BE2C (cell line): ENCODE results near the gene TINCR.

ENCODE experiments used
- DNase-seq: peaks from one replicate; pipeline ENCODE4 v3.0.0-alpha.2; 2020
- H3K27me3 ChIP-seq: fragments of 250-450 bp; sonication (Bioruptor Pico); 2 replicates; pipeline ENCODE4 v1.5.1; 2020; ENCODE audit warnings: mild to moderate bottlenecking
- H3K36me3 ChIP-seq: fragments of 250-450 bp; sonication (Bioruptor Pico); 2 replicates; pipeline ENCODE4 v1.5.1; 2020; ENCODE audit warnings: mild to moderate bottlenecking
- H3K4me1 ChIP-seq: fragments of 250-450 bp; sonication (Bioruptor Pico); 2 replicates; pipeline ENCODE4 v1.5.1; 2020
- H3K4me3 ChIP-seq: 2 replicates; pipeline ENCODE4 v1.5.1; 2011; ENCODE audit warnings: low read depth, low read length
- H3K9me3 ChIP-seq: fragments of 250-450 bp; sonication (Bioruptor Pico); 2 replicates; pipeline ENCODE4 v1.5.1; 2020
- CTCF ChIP-seq: IDR thresholded peaks from 2 replicates; pipeline ENCODE4 v1.5.1; 2012; ENCODE audit warnings: mild to moderate bottlenecking, low read depth, low read length

TINCR gene

GRCh38 chr19:5522106-5522505 is 45.6 kb downstream of the TINCR start:
- no peaks in the 10 kb centered on the region for H3K4me1 ChIP-seq
- no peaks in the 10 kb centered on the region for H3K36me3 ChIP-seq
- no peak for DNase-seq
- TF ChIP-seq CTCF = no peak
- no peak overlapping the region for H3K4me3 ChIP-seq
- no peaks in the 10 kb centered on the region; the same call in 1 of the 2 replicates for H3K9me3 ChIP-seq
- H3K27me3 ChIP-seq = no peaks in the 10 kb centered on the region

GRCh38 chr19:5520501-5520900 is 47.3 kb downstream of the TINCR start:
- TF ChIP-seq CTCF = no peak
- no peaks in the 10 kb centered on the region for H3K27me3 ChIP-seq
- H3K9me3 ChIP-seq = no peaks in the 10 kb centered on the region; the same call in 1 of the 2 replicates
- DNase-seq = no peak
- no peak overlapping the region for H3K4me3 ChIP-seq
- H3K36me3 ChIP-seq = no peaks in the 10 kb centered on the region
- H3K4me1 ChIP-seq = no peaks in the 10 kb centered on the region

- TF ChIP-seq CTCF = no peak
- Histone ChIP-seq H3K4me1 (no peaks in the 10 kb centered on the region), H3K27me3 (no peaks in the 10 kb centered on the region), H3K4me3 (no peak overlapping the region), H3K9me3 (no peaks in the 10 kb centered on the region; the same call in 1 of the 2 replicates), H3K36me3 (no peaks in the 10 kb centered on the region)
- DNase-seq = no peak
Measured at GRCh38 chr19:5519076-5519475, 48.7 kb downstream of the TINCR start.

- no peaks in the 10 kb centered on the region; the same call in 1 of the 2 replicates for H3K9me3 ChIP-seq
- no peak for DNase-seq
Measured at GRCh38 chr19:5515737-5516136, 52.0 kb downstream of the TINCR start.

GRCh38 chr19:5514001-5514400 is 53.8 kb downstream of the TINCR start:
- Histone ChIP-seq H3K27me3 (no peaks in the 10 kb centered on the region), H3K4me1 (no peaks in the 10 kb centered on the region), H3K4me3 (no peak overlapping the region), H3K9me3 (no peaks in the 10 kb centered on the region), H3K36me3 (no peaks in the 10 kb centered on the region)
- no peak for TF ChIP-seq CTCF
- no peak for DNase-seq

More at GRCh38 chr19:5515737-5516136, 52.0 kb downstream of the TINCR start:
- TF ChIP-seq CTCF = peak; percentile 60
- Histone ChIP-seq H3K4me1 (no peaks in the 10 kb centered on the region), H3K27me3 (no peaks in the 10 kb centered on the region), H3K36me3 (no peaks in the 10 kb centered on the region), H3K4me3 (no peak overlapping the region)

GRCh38 chr19:5512715-5513114 is 55.0 kb downstream of the TINCR start:
- TF ChIP-seq CTCF = no peak
- Histone ChIP-seq H3K9me3 (no peaks in the 10 kb centered on the region), H3K36me3 (no peaks in the 10 kb centered on the region), H3K4me3 (no peak overlapping the region), H3K27me3 (no peaks in the 10 kb centered on the region), H3K4me1 (no peaks in the 10 kb centered on the region)
- no peak for DNase-seq
